Measurements from ENCODE around the gene USP49.

USP49 gene

GRCh38 chr6:41756354-41756753 is 138.8 kb downstream of the USP49 start:
- DNase-seq (ENCODE audit: low spot score) = no peak

GRCh38 chr6:41755895-41756294 is 139.3 kb downstream of the USP49 start:
- DNase-seq (ENCODE audit: low spot score) = no peak

- DNase-seq (ENCODE audit: low spot score) = no peak
Measured at GRCh38 chr6:41750374-41750773, 144.8 kb downstream of the USP49 start.

- DNase-seq (ENCODE audit: low spot score) = no peak
Measured at GRCh38 chr6:41748542-41748941, 146.6 kb downstream of the USP49 start.

- no peak for DNase-seq (ENCODE audit: low spot score)
Measured at GRCh38 chr6:41748102-41748477, 147.1 kb downstream of the USP49 start.

GRCh38 chr6:41747256-41748101 is 147.7 kb downstream of the USP49 start, which contains the start of gene PGC:
TSS of gene PGC (minus strand) at chr6:41747397. CDS start at chr6:41747334, 63 bp downstream.
- DNase-seq (ENCODE audit: low spot score) = no peak

GRCh38 chr6:41746107-41746506 is 149.1 kb downstream of the USP49 start:
- DNase-seq (ENCODE audit: low spot score) = no peak

GRCh38 chr6:41744236-41744787 is 150.9 kb downstream of the USP49 start:
- DNase-seq (ENCODE audit: low spot score) = no peak

GRCh38 chr6:41743406-41744235 is 151.6 kb downstream of the USP49 start:
- DNase-seq (ENCODE audit: low spot score) = no peak

GRCh38 chr6:41741625-41742490 is 153.3 kb downstream of the USP49 start:
- DNase-seq (ENCODE audit: low spot score) = no peak

GRCh38 chr6:41740366-41741162 is 154.6 kb downstream of the USP49 start:
- no peak for DNase-seq (ENCODE audit: low spot score)
